GM23248 (cell line): ENCODE results near the gene STAP2.

Experiments used
- EZH2 ChIP-seq: fragments of 200-600 bp; sonication (generic); IDR thresholded peaks from 2 replicates; pipeline ENCODE4 v1.6.1; 2018; ENCODE audit warnings: antibody characterized with exemption, mild to moderate bottlenecking; ENCODE audit not compliant: insufficient read depth, poor library complexity, severe bottlenecking
- EZH2phosphoT487 ChIP-seq: fragments of 200-600 bp; sonication (generic); IDR thresholded peaks from 2 replicates; pipeline ENCODE4 v1.6.1; 2018; ENCODE audit warnings: antibody characterized with exemption, moderate library complexity, mild to moderate bottlenecking, low read depth; ENCODE audit not compliant: insufficient read depth

GRCh38 chr19:4345342-4346019 lies 6.9 kb upstream of the STAP2 start:
- TF ChIP-seq EZH2 (no peak), EZH2phosphoT487 (no peak)
